Suprapubic skin (tissue), 4 donors: ENCODE data around the gene MAP2K1. TPM values are rescaled to one million over a fixed set of nuclear protein-coding genes. Genes with fewer than 3 reads are reported as not detected.

ENCODE experiments used
- DNase-seq, 2 donors: peaks; one replicate each; pipeline ENCODE4 v3.0.0-alpha.2; 2019; ENCODE audit warnings: low spot score in 2 of 2
- H3K27ac ChIP-seq: fragments of 200-600 bp; sonication (generic); one replicate; pipeline ENCODE4 v1.5.1; 2019
- H3K27me3 ChIP-seq: fragments of 200-600 bp; sonication (generic); one replicate; pipeline ENCODE4 v1.5.1; 2019
- H3K36me3 ChIP-seq: fragments of 200-600 bp; sonication (generic); one replicate; pipeline ENCODE4 v1.5.1; 2019
- H3K4me1 ChIP-seq: fragments of 200-600 bp; sonication (generic); one replicate; pipeline ENCODE4 v1.5.1; 2019
- H3K4me3 ChIP-seq: fragments of 200-600 bp; sonication (generic); one replicate; pipeline ENCODE4 v1.5.1; 2019; ENCODE audit warnings: mild to moderate bottlenecking
- H3K9me3 ChIP-seq: fragments of 200-600 bp; sonication (generic); one replicate; pipeline ENCODE4 v1.5.1; 2019
- EP300 ChIP-seq: sonication (generic); formaldehyde crosslinking; IDR thresholded peaks from one replicate; pipeline ENCODE4 v1.6.1; 2017; ENCODE audit warnings: antibody characterized with exemption
- POLR2A ChIP-seq, 2 donors: fragments of 450-650 bp; IDR thresholded peaks; one replicate each; pipeline ENCODE4 v1.6.1; 2017; ENCODE audit warnings: antibody characterized with exemption in 2 of 2, mild to moderate bottlenecking in 2 of 2, moderate library complexity in 2 of 2
- POLR2AphosphoS5 ChIP-seq, 3 donors: sonication (generic); formaldehyde crosslinking; IDR thresholded peaks; one replicate each; pipeline ENCODE4 v1.6.1; 2017; ENCODE audit warnings: antibody characterized with exemption in 3 of 3
- WGBS: methylation state at CpG from one replicate; pipeline ENCODE4 v1.1.5; 2018; 5-methylcytosine and 5-hydroxymethylcytosine counted together
- total RNA-seq, 4 donors: library from RNA; depleted of rRNA; stranded (reverse); fragments of >200 nt; gene quantifications; one replicate each; pipeline ENCODE4 v1.1.0, GENCODE V29; 2016
- TF ChIP-seq, protein P1 (sequence below), 2 donors: fragments of 200-600 bp in 1 of 2; fragments of 450-650 bp in 1 of 2; sonication (generic) in 1 of 2; IDR thresholded peaks; one replicate each; pipeline ENCODE4 v1.5.1; 2016 to 2019; ENCODE audit warnings: antibody characterized with exemption in 2 of 2, mild to moderate bottlenecking in 1 of 2, moderate library complexity in 1 of 2

MAP2K1 gene
- total RNA-seq, 4 donors from 2014 or later: 23.6 to 31.0 (median 27.9) TPM

GRCh38 chr15:66412220-66412619, 25.5 kb downstream of the MAP2K1 start:
- Histone ChIP-seq H3K9me3 (no peaks in the 10 kb centered on the region), H3K27ac (no peak overlapping the region), H3K27me3 (no peaks in the 10 kb centered on the region), H3K36me3 (no peaks in the 10 kb centered on the region), H3K4me3 (no peak overlapping the region), H3K4me1 (peaks cover 5% of the 10 kb centered on the region)
- TF ChIP-seq EP300 (no peak), POLR2AphosphoS5 (IDR thresholded peaks at IDR 0.05) (no peak), POLR2A (IDR thresholded peaks at IDR 0.05) (no peak)
- TF ChIP-seq, protein P1, sequence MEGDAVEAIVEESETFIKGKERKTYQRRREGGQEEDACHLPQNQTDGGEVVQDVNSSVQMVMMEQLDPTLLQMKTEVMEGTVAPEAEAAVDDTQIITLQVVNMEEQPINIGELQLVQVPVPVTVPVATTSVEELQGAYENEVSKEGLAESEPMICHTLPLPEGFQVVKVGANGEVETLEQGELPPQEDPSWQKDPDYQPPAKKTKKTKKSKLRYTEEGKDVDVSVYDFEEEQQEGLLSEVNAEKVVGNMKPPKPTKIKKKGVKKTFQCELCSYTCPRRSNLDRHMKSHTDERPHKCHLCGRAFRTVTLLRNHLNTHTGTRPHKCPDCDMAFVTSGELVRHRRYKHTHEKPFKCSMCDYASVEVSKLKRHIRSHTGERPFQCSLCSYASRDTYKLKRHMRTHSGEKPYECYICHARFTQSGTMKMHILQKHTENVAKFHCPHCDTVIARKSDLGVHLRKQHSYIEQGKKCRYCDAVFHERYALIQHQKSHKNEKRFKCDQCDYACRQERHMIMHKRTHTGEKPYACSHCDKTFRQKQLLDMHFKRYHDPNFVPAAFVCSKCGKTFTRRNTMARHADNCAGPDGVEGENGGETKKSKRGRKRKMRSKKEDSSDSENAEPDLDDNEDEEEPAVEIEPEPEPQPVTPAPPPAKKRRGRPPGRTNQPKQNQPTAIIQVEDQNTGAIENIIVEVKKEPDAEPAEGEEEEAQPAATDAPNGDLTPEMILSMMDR (IDR thresholded peaks at IDR 0.05): no peak
- no peak for DNase-seq
- WGBS: 57% methylated on average over 3 of the region's 3 CpGs

DNA sequence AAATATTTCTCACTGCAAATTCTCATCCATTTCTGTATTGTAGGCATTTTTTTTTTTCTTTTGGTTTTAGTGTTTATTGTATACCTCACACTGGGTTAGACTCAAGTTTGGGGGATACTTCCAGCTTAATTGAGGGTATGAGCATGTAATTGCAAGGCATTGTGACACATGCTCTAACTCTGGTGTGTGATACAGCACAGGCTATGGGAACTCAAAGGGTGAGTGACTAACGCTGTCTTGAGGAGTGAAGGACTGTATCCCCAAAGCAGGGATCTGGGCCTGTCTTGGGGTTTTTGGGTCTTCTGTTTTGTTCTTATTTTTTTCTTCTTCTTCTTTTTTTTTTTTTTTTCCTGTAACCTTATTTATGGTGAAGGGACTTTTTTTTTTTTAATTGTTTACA, 26.9 kb downstream of the MAP2K1 start:
- no peaks in the 10 kb centered on the region for H3K36me3 ChIP-seq
- no peaks in the 10 kb centered on the region for H3K9me3 ChIP-seq
- H3K27me3 ChIP-seq: no peaks in the 10 kb centered on the region
- H3K4me1 ChIP-seq: peaks cover 11% of the 10 kb centered on the region
- no peak for TF ChIP-seq POLR2AphosphoS5 (IDR thresholded peaks at IDR 0.05)
- TF ChIP-seq EP300: no peak
- no peak for TF ChIP-seq POLR2A (IDR thresholded peaks at IDR 0.05)
- TF ChIP-seq, protein P1 (IDR thresholded peaks at IDR 0.05): no peak
- DNase-seq: no peak
- H3K4me3 ChIP-seq: no peak overlapping the region
- 100% methylated on average over 1 of the region's 1 CpG for WGBS
- H3K27ac ChIP-seq: no peak overlapping the region

DNA sequence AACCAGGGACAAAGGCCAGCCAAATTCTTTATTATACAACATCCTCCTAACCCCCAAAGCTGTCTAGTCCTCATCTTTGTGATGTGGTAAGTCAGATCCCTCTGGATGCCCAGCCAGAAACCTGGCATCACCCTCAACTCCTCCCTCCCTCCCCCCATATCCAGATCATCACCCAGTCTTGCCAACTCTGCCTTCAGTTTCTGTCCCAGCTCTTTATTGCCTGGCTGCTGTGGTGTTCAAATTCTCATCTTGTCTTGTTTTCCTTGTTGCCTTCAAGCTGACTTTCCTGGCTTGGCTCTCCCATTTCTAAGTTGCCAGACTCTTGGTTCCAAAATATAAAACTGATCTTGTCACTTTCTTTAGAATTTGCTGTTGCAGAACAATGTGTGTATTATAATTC, 28.6 kb downstream of the MAP2K1 start:
- peaks cover 11% of the 10 kb centered on the region for H3K4me1 ChIP-seq
- H3K4me3 ChIP-seq: no peak overlapping the region
- no peaks in the 10 kb centered on the region for H3K36me3 ChIP-seq
- DNase-seq: no peak
- TF ChIP-seq POLR2A (IDR thresholded peaks at IDR 0.05): no peak
- TF ChIP-seq POLR2AphosphoS5 (IDR thresholded peaks at IDR 0.05): no peak
- no peak for TF ChIP-seq EP300
- TF ChIP-seq, protein P1 (IDR thresholded peaks at IDR 0.05): no peak
- no peaks in the 10 kb centered on the region for H3K9me3 ChIP-seq
- no peaks in the 10 kb centered on the region for H3K27me3 ChIP-seq
- H3K27ac ChIP-seq: no peak overlapping the region

GRCh38 chr15:66417736-66418135, 31.0 kb downstream of the MAP2K1 start:
- peak overlapping the region; percentile 7 for H3K4me3 ChIP-seq
- WGBS: 34% methylated on average over 5 of the region's 5 CpGs

GRCh38 chr15:66419471-66419870, 32.8 kb downstream of the MAP2K1 start:
- Histone ChIP-seq H3K4me1 (peaks cover 7% of the 10 kb centered on the region), H3K4me3 (no peak overlapping the region), H3K27me3 (no peaks in the 10 kb centered on the region), H3K36me3 (no peaks in the 10 kb centered on the region), H3K9me3 (no peaks in the 10 kb centered on the region), H3K27ac (no peak overlapping the region)
- no peak for DNase-seq
- no peak for TF ChIP-seq POLR2A (IDR thresholded peaks at IDR 0.05)
- no peak for TF ChIP-seq EP300
- TF ChIP-seq, protein P1 (IDR thresholded peaks at IDR 0.05): no peak
- TF ChIP-seq POLR2AphosphoS5 (IDR thresholded peaks at IDR 0.05): no peak
- 92% methylated on average over 3 of the region's 3 CpGs for WGBS

More at GRCh38 chr15:66417736-66418135, 31.0 kb downstream of the MAP2K1 start:
- Histone ChIP-seq H3K9me3 (no peaks in the 10 kb centered on the region), H3K4me1 (peaks cover 7% of the 10 kb centered on the region), H3K36me3 (no peaks in the 10 kb centered on the region), H3K27me3 (no peaks in the 10 kb centered on the region), H3K27ac (no peak overlapping the region)
- no peak for DNase-seq
- TF ChIP-seq POLR2AphosphoS5 (IDR thresholded peaks at IDR 0.05) (no peak), POLR2A (IDR thresholded peaks at IDR 0.05) (no peak), EP300 (no peak)
- TF ChIP-seq, protein P1 (IDR thresholded peaks at IDR 0.05): no peak
